Mammary epithelial cell (primary cell): ENCODE results near the gene ATRNL1.

ENCODE experiments used
- CTCF ChIP-seq, 2 donors: IDR thresholded peaks in 1 of 2; conservative IDR thresholded peaks in 1 of 2; 2 replicates each; pipeline ENCODE4 v1.5.1; 2011 to 2012; ENCODE audit warnings: inconsistent platforms in 2 of 2, low read length in 2 of 2, mild to moderate bottlenecking in 2 of 2, control low read depth in 1 of 2, low read depth in 1 of 2; ENCODE audit not compliant: insufficient read depth in 1 of 2; ENCODE audit errors: extremely low read depth in 1 of 2
- EZH2 ChIP-seq: IDR thresholded peaks from 2 replicates; pipeline ENCODE4 v1.6.1; 2012; ENCODE audit warnings: low read length, inconsistent platforms, borderline replicate concordance

DNA sequence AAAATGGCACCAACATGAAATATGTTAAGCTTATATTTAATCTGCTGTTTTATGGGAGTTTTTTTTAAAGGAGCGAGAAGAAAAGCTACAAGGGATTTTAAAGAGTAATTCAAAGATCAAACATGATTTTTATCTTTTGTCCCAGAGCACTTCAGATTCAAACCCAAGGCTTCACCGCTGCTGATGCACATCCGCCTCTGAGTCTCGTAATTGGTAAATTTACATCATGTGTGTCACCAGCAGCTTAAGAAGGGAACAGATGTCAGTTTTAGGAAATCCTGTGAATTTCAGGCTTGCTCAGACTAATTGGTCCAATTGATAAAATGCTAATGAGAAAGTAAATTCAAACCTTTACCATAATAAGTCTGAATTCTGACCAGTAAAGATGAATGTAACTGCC, 773.5 kb downstream of the ATRNL1 start:
- TF ChIP-seq CTCF (conservative IDR thresholded peaks at IDR 0.05 in 1 of 2, IDR thresholded peaks at IDR 0.05 in 1 of 2; ENCODE audit: extremely low read depth in 1 of 2, insufficient read depth in 1 of 2, low read depth in 1 of 2, low read length in 2 of 2) = no peak
- no peak for TF ChIP-seq EZH2
